ENCODE measurements around the gene BTRC.
"Not testable (repeated sequence)": the region's sequence is repeated elsewhere in the genome, so short reads cannot be mapped to it uniquely, and the experiment has no call there.

BTRC gene

GRCh38 chr10:101379663-101380352, 25.8 kb downstream of the BTRC start:
- no peak for DNase-seq

DNA sequence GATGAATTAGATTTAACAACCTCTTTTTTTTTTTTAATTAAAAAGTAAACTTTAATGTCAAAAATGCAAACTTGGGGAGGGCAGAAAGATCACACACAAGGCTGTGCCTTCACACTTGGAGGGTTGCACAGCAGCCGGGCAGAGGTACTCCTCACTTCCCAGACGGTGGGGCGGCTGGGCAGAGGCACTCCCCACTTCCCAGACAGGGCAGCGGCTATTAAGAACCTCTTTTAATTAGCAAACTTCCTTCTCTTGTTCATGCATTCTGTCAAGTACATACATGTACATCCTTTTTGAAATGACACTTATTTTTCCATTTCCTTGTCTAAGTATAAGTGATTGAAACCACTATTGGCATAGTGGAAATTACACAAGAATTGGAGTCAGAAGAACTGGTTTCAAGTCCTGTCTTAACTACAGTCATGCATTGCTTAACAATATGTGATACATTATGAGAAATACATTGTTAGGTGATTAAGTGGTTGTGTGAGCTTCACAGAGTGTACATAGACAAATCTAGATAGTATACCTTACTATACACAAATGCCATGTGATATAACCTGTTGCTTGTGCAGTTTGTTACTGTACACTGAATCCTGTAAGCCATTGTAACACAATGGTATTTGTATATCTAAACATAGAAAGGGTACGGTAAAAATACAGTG, 26.5 kb downstream of the BTRC start:
- Histone ChIP-seq H3K4me3 (ENCODE audit: low read depth, low read length) (no peak overlapping the region), H3K27me3 (ENCODE audit: insufficient read depth, low read depth, severe bottlenecking) (no peaks in the 10 kb centered on the region), H3K36me3 (peaks cover 10% of the 10 kb centered on the region), H3K9me3 (ENCODE audit: severe bottlenecking) (no peaks in the 10 kb centered on the region), H3K27ac (no peak overlapping the region)
- DNase-seq: no peak
- TF ChIP-seq CTCF (IDR thresholded peaks at IDR 0.05; ENCODE audit: low read depth, low read length): no peak

More at GRCh38 chr10:101379663-101380352, 25.8 kb downstream of the BTRC start:
- H3K4me3 ChIP-seq (ENCODE audit: low read depth, low read length): no peak overlapping the region
- peaks cover 10% of the 10 kb centered on the region for H3K36me3 ChIP-seq
- no peaks in the 10 kb centered on the region for H3K9me3 ChIP-seq (ENCODE audit: severe bottlenecking)
- TF ChIP-seq CTCF (IDR thresholded peaks at IDR 0.05; ENCODE audit: low read depth, low read length): no peak
- no peaks in the 10 kb centered on the region for H3K27me3 ChIP-seq (ENCODE audit: insufficient read depth, low read depth, severe bottlenecking)
- H3K27ac ChIP-seq: no peak overlapping the region

- Histone ChIP-seq H3K27ac (peak overlapping the region; percentile 51), H3K27me3 (ENCODE audit: insufficient read depth, low read depth, severe bottlenecking) (no peaks in the 10 kb centered on the region), H3K4me3 (ENCODE audit: low read depth, low read length) (peak overlapping the region; percentile 29), H3K36me3 (no peaks in the 10 kb centered on the region; the same call in 1 of the 2 replicates), H3K9me3 (ENCODE audit: severe bottlenecking) (no peaks in the 10 kb centered on the region)
- peak; percentile 19 for DNase-seq
- no peak for TF ChIP-seq CTCF (IDR thresholded peaks at IDR 0.05; ENCODE audit: low read depth, low read length)
These were observed 32.1 kb downstream of the BTRC start for GRCh38 chr10:101385866-101386658.

GRCh38 chr10:101386659-101387259, 32.8 kb downstream of the BTRC start:
- TF ChIP-seq CTCF (IDR thresholded peaks at IDR 0.05; ENCODE audit: low read depth, low read length): no peak
- H3K27me3 ChIP-seq (ENCODE audit: insufficient read depth, low read depth, severe bottlenecking): no peaks in the 10 kb centered on the region
- H3K27ac ChIP-seq: peak overlapping the region; percentile 51
- peak overlapping the region; percentile 29 for H3K4me3 ChIP-seq (ENCODE audit: low read depth, low read length)
- H3K36me3 ChIP-seq: no peaks in the 10 kb centered on the region; the same call in 1 of the 2 replicates
- H3K9me3 ChIP-seq (ENCODE audit: severe bottlenecking): no peaks in the 10 kb centered on the region
- no peak for DNase-seq

GRCh38 chr10:101388676-101389276, 34.8 kb downstream of the BTRC start:
- DNase-seq: no peak
- H3K27me3 ChIP-seq (ENCODE audit: insufficient read depth, low read depth, severe bottlenecking): no peaks in the 10 kb centered on the region
- no peaks in the 10 kb centered on the region for H3K9me3 ChIP-seq (ENCODE audit: severe bottlenecking)
- no peak overlapping the region for H3K27ac ChIP-seq
- no peaks in the 10 kb centered on the region; the same call in 1 of the 2 replicates for H3K36me3 ChIP-seq
- H3K4me3 ChIP-seq (ENCODE audit: low read depth, low read length): no peak overlapping the region
- TF ChIP-seq CTCF (IDR thresholded peaks at IDR 0.05; ENCODE audit: low read depth, low read length): no peak

DNA sequence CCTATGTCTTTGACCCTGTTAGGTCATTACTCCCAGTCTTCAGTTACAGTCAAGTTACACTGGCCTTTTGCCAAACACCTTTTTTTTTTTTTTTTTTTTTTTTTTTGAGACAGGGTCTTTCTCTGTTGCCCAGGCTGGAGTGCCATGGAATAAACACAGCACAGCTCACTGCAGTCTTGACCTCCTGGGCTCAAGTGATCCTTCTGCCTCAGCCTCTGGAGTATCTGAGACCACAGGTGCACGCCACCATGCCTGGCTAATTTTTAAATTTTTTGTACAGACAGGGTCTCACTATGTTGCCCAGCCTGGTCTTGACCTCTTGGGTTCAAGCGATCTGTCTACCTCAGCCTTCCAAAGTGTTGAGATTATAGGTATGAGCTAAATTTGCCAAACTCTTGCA, 35.6 kb downstream of the BTRC start:
- not testable (repeated sequence) for H3K9me3 ChIP-seq (ENCODE audit: severe bottlenecking); H3K27ac ChIP-seq; H3K36me3 ChIP-seq; DNase-seq; H3K4me3 ChIP-seq (ENCODE audit: low read depth, low read length); H3K27me3 ChIP-seq (ENCODE audit: insufficient read depth, low read depth, severe bottlenecking)

Measured in WERI-Rb-1 (cell line).